Hepatocyte (in vitro differentiated cells): ENCODE data around the gene TP53I3. TPM values are rescaled to one million over a fixed set of nuclear protein-coding genes. Genes with fewer than 3 reads are reported as not detected.

Experiments
- DNase-seq: peaks from one replicate; pipeline ENCODE4 v3.0.0-alpha.2; 2016; ENCODE audit warnings: low spot score
- H2AFZ ChIP-seq: fragments of 200-600 bp; sonication (generic); 2 replicates; pipeline ENCODE4 v1.6.0; 2016; ENCODE audit warnings: antibody characterized with exemption, mild to moderate bottlenecking
- H3K27ac ChIP-seq: fragments of 200-600 bp; sonication (generic); 2 replicates; pipeline ENCODE4 v1.5.1; 2016; ENCODE audit warnings: mild to moderate bottlenecking
- H3K27me3 ChIP-seq: fragments of 200-600 bp; sonication (generic); 2 replicates; pipeline ENCODE4 v1.6.1; 2016
- H3K36me3 ChIP-seq: fragments of 200-600 bp; sonication (generic); replicated peaks from 2 replicates; pipeline ENCODE4 v1.5.1; 2016; ENCODE audit warnings: low read depth; ENCODE audit not compliant: insufficient read depth
- H3K4me1 ChIP-seq: fragments of 200-600 bp; sonication (generic); 2 replicates; pipeline ENCODE4 v1.5.1; 2016; ENCODE audit warnings: mild to moderate bottlenecking, moderate library complexity; ENCODE audit not compliant: insufficient read depth
- H3K4me2 ChIP-seq: fragments of 200-600 bp; sonication (generic); 2 replicates; pipeline ENCODE4 v1.6.0; 2016
- H3K4me3 ChIP-seq: fragments of 200-600 bp; sonication (generic); 2 replicates; pipeline ENCODE4 v1.5.1; 2016; ENCODE audit warnings: mild to moderate bottlenecking
- H3K79me2 ChIP-seq: fragments of 200-600 bp; sonication (generic); 2 replicates; pipeline ENCODE4 v1.6.0; 2017; ENCODE audit warnings: mild to moderate bottlenecking
- H3K9me2 ChIP-seq: fragments of 200-600 bp; sonication (generic); replicated peaks from 2 replicates; pipeline ENCODE4 v1.6.0; 2017; ENCODE audit warnings: mild to moderate bottlenecking; ENCODE audit not compliant: insufficient read depth
- H3K9me3 ChIP-seq: fragments of 200-600 bp; sonication (generic); 2 replicates; pipeline ENCODE4 v1.5.1; 2016; ENCODE audit warnings: low read depth, mild to moderate bottlenecking
- H4K20me1 ChIP-seq: fragments of 200-600 bp; sonication (generic); 2 replicates; pipeline ENCODE4 v1.6.0; 2016; ENCODE audit warnings: mild to moderate bottlenecking; ENCODE audit not compliant: insufficient read depth, poor library complexity, severe bottlenecking
- CTCF ChIP-seq: fragments of 200-600 bp; sonication (generic); IDR thresholded peaks from 2 replicates; pipeline ENCODE4 v1.5.1; 2016; ENCODE audit warnings: antibody characterized with exemption, mild to moderate bottlenecking; ENCODE audit not compliant: poor library complexity
- EZH2 ChIP-seq: fragments of 200-600 bp; sonication (generic); IDR thresholded peaks from 2 replicates; pipeline ENCODE4 v1.6.1; 2016; ENCODE audit warnings: antibody characterized with exemption, mild to moderate bottlenecking, borderline replicate concordance
- EZH2phosphoT487 ChIP-seq: fragments of 200-600 bp; sonication (generic); IDR thresholded peaks from one replicate; pipeline ENCODE4 v1.6.1; 2018; ENCODE audit warnings: antibody characterized with exemption, mild to moderate bottlenecking, low read depth, moderate library complexity; ENCODE audit not compliant: unreplicated experiment, severe bottlenecking
- WGBS: methylation state at CpG from one replicate; pipeline ENCODE4 v1.1.6; 2016; ENCODE audit warnings: low lambda C conversion rate; ENCODE audit errors: missing lambda C conversion rate; 5-methylcytosine and 5-hydroxymethylcytosine counted together
- polyA plus RNA-seq: library from polyadenylated mRNA; unstranded; fragments of >200 nt; fragmentation: Nextera tagmentation; extraction: Ambion mirVana; gene quantifications from 2 replicates; pipeline ENCODE4 v1.2.1, GENCODE V29; 2016
- total RNA-seq: library from RNA; depleted of rRNA; stranded (reverse); fragments of >200 nt; gene quantifications from 2 replicates; pipeline ENCODE4 v1.2.3, GENCODE V29; 2014

The TP53I3 gene
- total and polyA plus RNA-seq, 2 experiments from 2014 or later, result 31.9 to 56.2 TPM

- H3K4me3 ChIP-seq, result no peak overlapping the region
- H4K20me1 ChIP-seq, result no peaks in the 10 kb centered on the region
- H2AFZ ChIP-seq, result no peak overlapping the region
- no peaks in the 10 kb centered on the region for H3K27me3 ChIP-seq
- 90% methylated on average over 2 of the region's 2 CpGs for WGBS
- H3K4me2 ChIP-seq, result no peak overlapping the region
- H3K27ac ChIP-seq, result no peak overlapping the region
- no peak for TF ChIP-seq EZH2phosphoT487
- no peak for TF ChIP-seq EZH2
- TF ChIP-seq CTCF, result no peak
- H3K9me2 ChIP-seq, result no peaks in the 10 kb centered on the region
- H3K36me3 ChIP-seq, result no peaks in the 10 kb centered on the region
- DNase-seq, result no peak
- H3K79me2 ChIP-seq, result no peaks in the 10 kb centered on the region
- H3K4me1 ChIP-seq, result no peaks in the 10 kb centered on the region
- H3K9me3 ChIP-seq, result no peaks in the 10 kb centered on the region
Observed at GRCh38 chr2:24088821-24089359, 4.3 kb upstream of the TP53I3 start.

GRCh38 chr2:24087032-24087431 is 2.4 kb upstream of the TP53I3 start:
- Histone ChIP-seq H3K9me3 (no peaks in the 10 kb centered on the region), H3K36me3 (no peaks in the 10 kb centered on the region), H3K4me2 (no peak overlapping the region), H2AFZ (no peak overlapping the region), H3K4me1 (peaks cover 10% of the 10 kb centered on the region), H3K4me3 (no peak overlapping the region), H3K27me3 (no peaks in the 10 kb centered on the region), H4K20me1 (no peaks in the 10 kb centered on the region), H3K79me2 (peaks cover 11% of the 10 kb centered on the region), H3K27ac (no peak overlapping the region), H3K9me2 (no peaks in the 10 kb centered on the region)
- 74% methylated on average over 3 of the region's 3 CpGs for WGBS
- DNase-seq, result no peak
- TF ChIP-seq CTCF, result no peak

GRCh38 chr2:24086241-24086640 is 1.6 kb upstream of the TP53I3 start:
- Histone ChIP-seq H4K20me1 (no peaks in the 10 kb centered on the region), H3K27ac (no peak overlapping the region), H3K4me3 (no peak overlapping the region), H2AFZ (no peak overlapping the region), H3K9me3 (no peaks in the 10 kb centered on the region), H3K4me1 (peaks cover 10% of the 10 kb centered on the region), H3K27me3 (no peaks in the 10 kb centered on the region), H3K9me2 (no peaks in the 10 kb centered on the region), H3K79me2 (peaks cover 11% of the 10 kb centered on the region), H3K4me2 (no peak overlapping the region), H3K36me3 (no peaks in the 10 kb centered on the region)
- WGBS, result 100% methylated on average over 1 of the region's 1 CpG
- TF ChIP-seq CTCF (no peak), EZH2 (no peak), EZH2phosphoT487 (no peak)
- no peak for DNase-seq

GRCh38 chr2:24085200-24085489 is 511 bp upstream of the TP53I3 start:
- H3K9me3 ChIP-seq, result no peaks in the 10 kb centered on the region
- peak overlapping the region; percentile 80 for H3K4me2 ChIP-seq
- TF ChIP-seq EZH2 (no peak), CTCF (no peak), EZH2phosphoT487 (no peak)
- H3K9me2 ChIP-seq, result no peaks in the 10 kb centered on the region
- no peaks in the 10 kb centered on the region for H3K27me3 ChIP-seq
- H3K79me2 ChIP-seq, result peaks cover 11% of the 10 kb centered on the region
- DNase-seq, result no peak
- no peaks in the 10 kb centered on the region for H4K20me1 ChIP-seq
- no peaks in the 10 kb centered on the region for H3K36me3 ChIP-seq
- H3K4me1 ChIP-seq, result peaks cover 10% of the 10 kb centered on the region
- H3K27ac ChIP-seq, result peak overlapping the region; percentile 96
- peak overlapping the region; percentile 52 for H3K4me3 ChIP-seq
- WGBS, result 14% methylated on average over 11 of the region's 11 CpGs
- peak overlapping the region; percentile 74 for H2AFZ ChIP-seq
